Smooth muscle cell (in vitro differentiated cells): ENCODE measurements around the gene CES4A. TPM values are rescaled to one million over a fixed set of nuclear protein-coding genes. Genes with fewer than 3 reads are reported as not detected.

Source experiments
- DNase-seq: peaks from one replicate; lab custom pipeline; 2025; ENCODE audit not compliant: unreplicated experiment; lab: John Stamatoyannopoulos, UW
- H2AFZ ChIP-seq: fragments of 200-600 bp; sonication (generic); 2 replicates; pipeline ENCODE4 v1.6.0; 2016; ENCODE audit warnings: antibody characterized with exemption, low read depth, mild to moderate bottlenecking
- H3F3A ChIP-seq: fragments of 200-600 bp; sonication (generic); 2 replicates; pipeline ENCODE4 v1.6.0; 2017; ENCODE audit warnings: antibody characterized with exemption, low read depth
- H3K27ac ChIP-seq: fragments of 200-600 bp; sonication (generic); 2 replicates; pipeline ENCODE4 v1.5.1; 2016; ENCODE audit warnings: low read depth, mild to moderate bottlenecking
- H3K27me3 ChIP-seq: fragments of 200-600 bp; sonication (generic); 2 replicates; pipeline ENCODE4 v1.6.1; 2016; ENCODE audit warnings: low read depth, mild to moderate bottlenecking
- H3K36me3 ChIP-seq: fragments of 200-600 bp; sonication (generic); 2 replicates; pipeline ENCODE4 v1.5.1; 2016; ENCODE audit warnings: low read depth
- H3K4me1 ChIP-seq: fragments of 200-600 bp; sonication (generic); 2 replicates; pipeline ENCODE4 v1.5.1; 2016; ENCODE audit warnings: low read depth
- H3K4me2 ChIP-seq: fragments of 200-600 bp; sonication (generic); 2 replicates; pipeline ENCODE4 v1.6.0; 2016; ENCODE audit warnings: mild to moderate bottlenecking
- H3K4me3 ChIP-seq: fragments of 200-600 bp; sonication (generic); 2 replicates; pipeline ENCODE4 v1.5.1; 2016; ENCODE audit warnings: mild to moderate bottlenecking
- H3K79me2 ChIP-seq: fragments of 200-600 bp; sonication (generic); 2 replicates; pipeline ENCODE4 v1.6.0; 2016; ENCODE audit warnings: low read depth, mild to moderate bottlenecking
- H3K9ac ChIP-seq: fragments of 200-600 bp; sonication (generic); 2 replicates; pipeline ENCODE4 v1.6.0; 2016; ENCODE audit warnings: low read depth
- H3K9me3 ChIP-seq: fragments of 200-600 bp; sonication (generic); replicated peaks from 2 replicates; pipeline ENCODE4 v1.5.1; 2016; ENCODE audit warnings: low read depth
- H4K20me1 ChIP-seq: fragments of 200-600 bp; sonication (generic); 2 replicates; pipeline ENCODE4 v1.6.0; 2016; ENCODE audit warnings: low read depth
- WGBS: methylation state at CpG from one replicate; pipeline ENCODE4 v1.1.7; 2016; ENCODE audit warnings: low lambda C conversion rate; 5-methylcytosine and 5-hydroxymethylcytosine counted together
- polyA plus RNA-seq: library from polyadenylated mRNA; unstranded; fragments of >200 nt; fragmentation: Nextera tagmentation; extraction: Ambion mirVana; gene quantifications from 2 replicates; pipeline ENCODE4 v1.2.1, GENCODE V29; 2016
- total RNA-seq: library from RNA; depleted of rRNA; stranded (reverse); fragments of >200 nt; gene quantifications from 2 replicates; pipeline ENCODE4 v1.2.3, GENCODE V29; 2014
- TF ChIP-seq, protein P1 (sequence below): fragments of 200-600 bp; sonication (generic); IDR thresholded peaks from 2 replicates; pipeline ENCODE4 v1.5.1; 2017; ENCODE audit warnings: borderline replicate concordance, mild to moderate bottlenecking, antibody characterized with exemption; ENCODE audit not compliant: insufficient read depth, poor library complexity, severe bottlenecking

Gene CES4A
- total and polyA plus RNA-seq, 2 experiments from 2014 or later = 0.63 to 0.93 TPM

DNA sequence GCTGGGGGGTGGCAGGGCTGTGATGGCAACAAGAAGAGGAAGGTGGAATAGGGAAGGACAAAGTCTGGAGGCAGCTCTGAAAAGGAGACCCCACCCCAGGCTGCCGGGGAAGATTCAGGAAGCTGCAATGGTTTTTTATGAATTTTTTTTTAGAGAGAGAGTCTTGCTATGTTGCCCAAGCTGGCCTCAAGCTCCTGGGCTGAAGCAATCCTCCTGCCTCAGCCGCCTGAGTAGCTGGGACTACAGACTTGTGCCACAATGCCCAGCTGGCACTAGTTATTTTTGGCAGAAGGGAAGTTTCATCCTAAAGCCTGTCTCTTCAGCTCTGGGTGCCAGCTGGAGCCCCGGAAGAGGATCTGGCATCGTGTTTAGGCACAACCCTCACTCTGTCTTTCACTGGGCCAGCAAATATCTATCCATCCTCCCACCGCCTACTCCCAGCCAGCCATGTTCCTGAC, 28.7 kb upstream of the CES4A start:
- no peaks in the 10 kb centered on the region for H3F3A ChIP-seq
- H4K20me1 ChIP-seq = no peaks in the 10 kb centered on the region
- H3K9me3 ChIP-seq = no peaks in the 10 kb centered on the region
- no peaks in the 10 kb centered on the region for H3K4me1 ChIP-seq
- TF ChIP-seq, protein P1, sequence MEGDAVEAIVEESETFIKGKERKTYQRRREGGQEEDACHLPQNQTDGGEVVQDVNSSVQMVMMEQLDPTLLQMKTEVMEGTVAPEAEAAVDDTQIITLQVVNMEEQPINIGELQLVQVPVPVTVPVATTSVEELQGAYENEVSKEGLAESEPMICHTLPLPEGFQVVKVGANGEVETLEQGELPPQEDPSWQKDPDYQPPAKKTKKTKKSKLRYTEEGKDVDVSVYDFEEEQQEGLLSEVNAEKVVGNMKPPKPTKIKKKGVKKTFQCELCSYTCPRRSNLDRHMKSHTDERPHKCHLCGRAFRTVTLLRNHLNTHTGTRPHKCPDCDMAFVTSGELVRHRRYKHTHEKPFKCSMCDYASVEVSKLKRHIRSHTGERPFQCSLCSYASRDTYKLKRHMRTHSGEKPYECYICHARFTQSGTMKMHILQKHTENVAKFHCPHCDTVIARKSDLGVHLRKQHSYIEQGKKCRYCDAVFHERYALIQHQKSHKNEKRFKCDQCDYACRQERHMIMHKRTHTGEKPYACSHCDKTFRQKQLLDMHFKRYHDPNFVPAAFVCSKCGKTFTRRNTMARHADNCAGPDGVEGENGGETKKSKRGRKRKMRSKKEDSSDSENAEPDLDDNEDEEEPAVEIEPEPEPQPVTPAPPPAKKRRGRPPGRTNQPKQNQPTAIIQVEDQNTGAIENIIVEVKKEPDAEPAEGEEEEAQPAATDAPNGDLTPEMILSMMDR = no peak
- H3K79me2 ChIP-seq = no peaks in the 10 kb centered on the region
- no peak overlapping the region for H3K4me3 ChIP-seq
- WGBS = 81% methylated on average over 5 of the region's 5 CpGs
- no peak for DNase-seq
- no peak overlapping the region for H3K27ac ChIP-seq
- H2AFZ ChIP-seq = no peak overlapping the region
- no peaks in the 10 kb centered on the region for H3K27me3 ChIP-seq
- H3K4me2 ChIP-seq = no peak overlapping the region
- no peaks in the 10 kb centered on the region for H3K36me3 ChIP-seq
- no peak overlapping the region for H3K9ac ChIP-seq

DNA sequence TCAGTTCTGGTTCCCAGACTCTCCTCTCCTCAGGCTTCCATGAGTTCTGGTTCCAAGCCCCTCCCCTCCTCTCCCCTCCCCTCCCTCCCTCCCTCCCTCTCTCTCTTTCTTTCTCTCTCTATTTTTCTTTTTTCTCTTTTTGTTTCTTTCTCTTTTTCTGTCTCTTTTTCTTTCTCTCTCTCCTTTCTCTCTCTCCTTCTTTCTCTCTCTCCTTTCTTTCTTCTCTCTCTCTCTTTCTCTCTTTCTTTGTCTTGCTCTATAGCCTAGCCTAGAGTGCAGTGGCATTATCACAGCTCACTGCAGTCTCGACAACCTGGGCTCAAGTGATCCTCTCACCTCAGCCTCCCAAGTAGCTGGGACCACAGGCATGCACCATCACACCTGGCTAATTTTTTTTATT, 28.1 kb upstream of the CES4A start:
- 92% methylated on average over 1 of the region's 1 CpG for WGBS
- Histone ChIP-seq H4K20me1 (no peaks in the 10 kb centered on the region), H2AFZ (no peak overlapping the region), H3F3A (no peaks in the 10 kb centered on the region), H3K9ac (no peak overlapping the region), H3K79me2 (no peaks in the 10 kb centered on the region), H3K27me3 (no peaks in the 10 kb centered on the region), H3K4me2 (no peak overlapping the region), H3K36me3 (no peaks in the 10 kb centered on the region), H3K4me1 (no peaks in the 10 kb centered on the region), H3K27ac (no peak overlapping the region), H3K9me3 (no peaks in the 10 kb centered on the region), H3K4me3 (no peak overlapping the region)
- DNase-seq = no peak
- TF ChIP-seq, protein P1 = no peak

DNA sequence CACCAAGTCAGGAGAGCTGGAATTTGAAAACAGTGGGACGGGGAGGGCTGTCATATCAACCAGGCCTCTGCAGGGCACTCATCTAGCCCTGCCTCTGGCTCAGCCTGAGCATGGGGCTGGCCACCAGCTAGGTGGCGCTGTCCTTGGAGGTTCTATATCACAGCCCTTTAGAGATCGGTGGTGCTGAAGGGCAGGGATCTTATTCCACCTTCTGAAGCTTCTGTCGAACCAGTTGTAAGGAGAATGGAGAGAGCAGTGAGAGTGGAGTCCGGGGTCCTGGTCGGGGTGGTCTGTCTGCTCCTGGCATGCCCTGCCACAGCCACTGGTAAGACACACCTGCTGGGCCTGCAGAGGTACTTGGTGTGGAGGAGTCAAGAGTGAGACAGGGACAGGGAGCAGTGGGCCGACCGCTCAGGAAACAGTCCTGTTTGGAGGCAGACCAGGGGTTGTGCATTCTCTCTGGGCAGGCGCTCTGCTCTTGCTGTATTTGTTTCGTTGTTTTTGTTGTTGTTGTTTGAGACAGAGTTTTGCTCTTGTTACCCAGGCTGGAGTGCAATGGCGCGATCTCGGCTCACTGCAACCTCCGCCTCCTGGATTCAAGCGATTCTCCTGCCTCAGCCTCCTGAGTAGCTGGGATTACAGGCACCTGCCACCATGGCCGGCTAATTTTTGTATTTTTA, 27.2 kb upstream of the CES4A start, which contains the start of gene CES3:
Gene CES3, plus strand, starts transcription at position 202 of the 680 bp plus-strand sequence. Its CDS starts 42 bp downstream, at position 244.
- Histone ChIP-seq H3K9ac (no peak within 1 kb of the TSS), H3K36me3 (no peaks in the 10 kb centered on the region), H3K27me3 (no peaks in the 10 kb centered on the region), H4K20me1 (no peaks in the 10 kb centered on the region), H3K4me2 (no peak within 1 kb of the TSS), H3K4me3 (no peak within 1 kb of the TSS), H2AFZ (no peak within 1 kb of the TSS), H3K9me3 (no peaks in the 10 kb centered on the region), H3K4me1 (no peaks in the 10 kb centered on the region), H3F3A (no peaks in the 10 kb centered on the region), H3K79me2 (no peaks in the 10 kb centered on the region), H3K27ac (no peak within 1 kb of the TSS)
- 61% methylated on average over 16 of the region's 16 CpGs for WGBS
- TF ChIP-seq, protein P1 = peak; percentile 70
- no peak for DNase-seq

DNA sequence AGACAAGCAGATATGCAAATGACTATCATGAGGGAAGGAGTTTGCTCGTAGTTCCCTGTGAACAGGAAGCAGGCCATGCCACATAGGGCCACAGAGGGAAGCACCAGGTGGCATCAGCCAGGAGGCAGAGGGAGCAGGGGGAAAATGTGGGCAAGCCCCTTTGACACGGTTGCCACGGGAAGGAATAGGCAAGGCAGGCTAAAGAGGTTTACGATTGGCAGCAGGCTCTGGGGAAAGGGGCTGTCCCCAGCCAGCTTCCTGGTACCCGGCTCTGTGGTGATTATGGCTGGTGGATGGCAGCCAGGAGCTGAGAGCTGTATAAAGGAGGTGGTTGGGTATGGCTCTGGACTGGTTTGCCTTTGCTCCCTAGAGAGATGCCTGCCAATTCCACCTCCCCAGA, 26.5 kb upstream of the CES4A start:
- no peak overlapping the region for H3K27ac ChIP-seq
- TF ChIP-seq, protein P1 = no peak
- no peak overlapping the region for H3K4me2 ChIP-seq
- WGBS = 85% methylated on average over 5 of the region's 5 CpGs
- no peaks in the 10 kb centered on the region for H3F3A ChIP-seq
- H3K9me3 ChIP-seq = no peaks in the 10 kb centered on the region
- no peaks in the 10 kb centered on the region for H3K36me3 ChIP-seq
- H4K20me1 ChIP-seq = no peaks in the 10 kb centered on the region
- H3K4me3 ChIP-seq = no peak overlapping the region
- no peak overlapping the region for H2AFZ ChIP-seq
- no peak for DNase-seq
- no peak overlapping the region for H3K9ac ChIP-seq
- no peaks in the 10 kb centered on the region for H3K79me2 ChIP-seq
- H3K27me3 ChIP-seq = no peaks in the 10 kb centered on the region
- no peaks in the 10 kb centered on the region for H3K4me1 ChIP-seq
